DND-41 (cell line): Measurements from ENCODE around the gene PIGU.
"Not testable (repeated sequence)": the region's sequence is repeated elsewhere in the genome, so short reads cannot be mapped to it uniquely, and the experiment has no call there.

ENCODE experiments used
- ATAC-seq: fragments of 200-7000 bp; cut with Tn5 transposase; 3 replicates; pipeline ENCODE4 v1.9.1; 2021; ENCODE audit warnings: low read depth; ENCODE audit not compliant: insufficient read depth
- DNase-seq: peaks from one replicate; pipeline ENCODE4 v3.0.0-alpha.2; 2020
- H2AFZ ChIP-seq: 2 replicates; pipeline ENCODE4 v1.6.0; 2012; ENCODE audit warnings: low read depth, low read length
- H3K27ac ChIP-seq: 2 replicates; pipeline ENCODE4 v1.5.1; 2012; ENCODE audit warnings: low read length, inconsistent platforms
- H3K27me3 ChIP-seq: fragments of 200-600 bp; sonication (generic); 2 replicates; pipeline ENCODE4 v1.6.0; 2012; ENCODE audit warnings: low read length, mild to moderate bottlenecking, inconsistent platforms; ENCODE audit not compliant: insufficient read depth, poor library complexity
- H3K36me3 ChIP-seq: 2 replicates; pipeline ENCODE4 v1.5.1; 2012; ENCODE audit warnings: low read length, inconsistent platforms; ENCODE audit not compliant: insufficient read depth
- H3K4me1 ChIP-seq: 2 replicates; pipeline ENCODE4 v1.5.1; 2012; ENCODE audit warnings: mild to moderate bottlenecking, low read length; ENCODE audit not compliant: insufficient read depth
- H3K4me2 ChIP-seq: 2 replicates; pipeline ENCODE4 v1.6.0; 2012; ENCODE audit warnings: mild to moderate bottlenecking, moderate library complexity, low read length, inconsistent platforms; ENCODE audit not compliant: insufficient read depth
- H3K4me3 ChIP-seq, 2 experiments: fragments of 200-600 bp in 1 of 2; shearing (Covaris generic) in 1 of 2; 2 replicates each; pipeline ENCODE4 v1.5.1; 2012 to 2016; ENCODE audit warnings: inconsistent platforms in 2 of 2, low read length in 2 of 2, mild to moderate bottlenecking in 2 of 2, low read depth in 1 of 2, moderate library complexity in 1 of 2
- H3K79me2 ChIP-seq: 2 replicates; pipeline ENCODE4 v1.6.0; 2012; ENCODE audit warnings: low read length, inconsistent platforms; ENCODE audit not compliant: insufficient read depth
- H3K9ac ChIP-seq: 2 replicates; pipeline ENCODE4 v1.6.0; 2012; ENCODE audit warnings: low read depth, mild to moderate bottlenecking, inconsistent platforms, low read length, moderate library complexity
- H3K9me3 ChIP-seq: 2 replicates; pipeline ENCODE4 v1.5.1; 2012; ENCODE audit warnings: low read length, moderate library complexity, mild to moderate bottlenecking, inconsistent platforms; ENCODE audit not compliant: insufficient read depth, severe bottlenecking
- H4K20me1 ChIP-seq: 2 replicates; pipeline ENCODE4 v1.6.0; 2012; ENCODE audit warnings: low read length; ENCODE audit not compliant: insufficient read depth
- CTCF ChIP-seq: IDR thresholded peaks from 2 replicates; pipeline ENCODE4 v1.5.1; 2012; ENCODE audit warnings: borderline replicate concordance, low read length, moderate library complexity, mild to moderate bottlenecking; ENCODE audit not compliant: poor library complexity, severe bottlenecking; ENCODE audit errors: extremely low read depth
- EZH2 ChIP-seq: IDR thresholded peaks from 3 replicates; pipeline ENCODE4 v1.6.1; 2012; ENCODE audit warnings: borderline replicate concordance, low read depth, mild to moderate bottlenecking, moderate library complexity, low read length, inconsistent platforms; ENCODE audit not compliant: severe bottlenecking

PIGU gene

GRCh38 chr20:34717230-34718095 is 40.6 kb upstream of the PIGU start:
- H3K9me3 ChIP-seq: no peaks in the 10 kb centered on the region
- H3K27me3 ChIP-seq: no peaks in the 10 kb centered on the region
- no peak overlapping the region for H3K4me3 ChIP-seq
- DNase-seq: no peak
- TF ChIP-seq EZH2 (no peak), CTCF (no peak)
- no peaks in the 10 kb centered on the region for H3K4me1 ChIP-seq
- no peaks in the 10 kb centered on the region for H3K79me2 ChIP-seq
- no peaks in the 10 kb centered on the region for H4K20me1 ChIP-seq
- H3K9ac ChIP-seq: no peak overlapping the region
- no peak overlapping the region for H3K4me2 ChIP-seq
- H2AFZ ChIP-seq: no peak overlapping the region
- no peak for ATAC-seq
- H3K36me3 ChIP-seq: peaks cover 64% of the 10 kb centered on the region
- no peak overlapping the region for H3K27ac ChIP-seq

GRCh38 chr20:34716921-34717229 is 40.0 kb upstream of the PIGU start:
- Histone ChIP-seq H3K4me3 (no peak overlapping the region), H3K9me3 (no peaks in the 10 kb centered on the region), H3K9ac (no peak overlapping the region), H3K4me2 (no peak overlapping the region), H4K20me1 (no peaks in the 10 kb centered on the region), H3K36me3 (peaks cover 64% of the 10 kb centered on the region), H3K27me3 (no peaks in the 10 kb centered on the region), H3K27ac (no peak overlapping the region), H2AFZ (no peak overlapping the region), H3K79me2 (no peaks in the 10 kb centered on the region), H3K4me1 (no peaks in the 10 kb centered on the region)
- TF ChIP-seq EZH2: no peak
- ATAC-seq (no peak), DNase-seq (no peak)

GRCh38 chr20:34715384-34715783 is 38.5 kb upstream of the PIGU start:
- H3K79me2 ChIP-seq: no peaks in the 10 kb centered on the region
- H2AFZ ChIP-seq: no peak overlapping the region
- DNase-seq (no peak), ATAC-seq (no peak)
- peaks cover 52% of the 10 kb centered on the region for H3K36me3 ChIP-seq
- peaks cover 9% of the 10 kb centered on the region for H4K20me1 ChIP-seq
- TF ChIP-seq CTCF (no peak), EZH2 (no peak)
- H3K4me2 ChIP-seq: no peak overlapping the region
- no peak overlapping the region for H3K9ac ChIP-seq
- H3K4me1 ChIP-seq: peaks cover 3% of the 10 kb centered on the region
- H3K9me3 ChIP-seq: no peaks in the 10 kb centered on the region
- H3K4me3 ChIP-seq: no peak overlapping the region
- peaks cover 8% of the 10 kb centered on the region for H3K27me3 ChIP-seq
- no peak overlapping the region for H3K27ac ChIP-seq

- H3K27me3 ChIP-seq: peaks cover 19% of the 10 kb centered on the region
- H3K4me3 ChIP-seq, H3K4me2 ChIP-seq, DNase-seq, H3K79me2 ChIP-seq, ATAC-seq, H3K9ac ChIP-seq, H3K9me3 ChIP-seq, H2AFZ ChIP-seq, H3K27ac ChIP-seq: not testable (repeated sequence)
- H4K20me1 ChIP-seq: peaks cover 11% of the 10 kb centered on the region
- H3K36me3 ChIP-seq: peaks cover 42% of the 10 kb centered on the region
- H3K4me1 ChIP-seq: peaks cover 16% of the 10 kb centered on the region
Observed at GRCh38 chr20:34713944-34714515, 37.1 kb upstream of the PIGU start.
